ENCODE measurements around the gene RUSC1.

Gene RUSC1

DNA sequence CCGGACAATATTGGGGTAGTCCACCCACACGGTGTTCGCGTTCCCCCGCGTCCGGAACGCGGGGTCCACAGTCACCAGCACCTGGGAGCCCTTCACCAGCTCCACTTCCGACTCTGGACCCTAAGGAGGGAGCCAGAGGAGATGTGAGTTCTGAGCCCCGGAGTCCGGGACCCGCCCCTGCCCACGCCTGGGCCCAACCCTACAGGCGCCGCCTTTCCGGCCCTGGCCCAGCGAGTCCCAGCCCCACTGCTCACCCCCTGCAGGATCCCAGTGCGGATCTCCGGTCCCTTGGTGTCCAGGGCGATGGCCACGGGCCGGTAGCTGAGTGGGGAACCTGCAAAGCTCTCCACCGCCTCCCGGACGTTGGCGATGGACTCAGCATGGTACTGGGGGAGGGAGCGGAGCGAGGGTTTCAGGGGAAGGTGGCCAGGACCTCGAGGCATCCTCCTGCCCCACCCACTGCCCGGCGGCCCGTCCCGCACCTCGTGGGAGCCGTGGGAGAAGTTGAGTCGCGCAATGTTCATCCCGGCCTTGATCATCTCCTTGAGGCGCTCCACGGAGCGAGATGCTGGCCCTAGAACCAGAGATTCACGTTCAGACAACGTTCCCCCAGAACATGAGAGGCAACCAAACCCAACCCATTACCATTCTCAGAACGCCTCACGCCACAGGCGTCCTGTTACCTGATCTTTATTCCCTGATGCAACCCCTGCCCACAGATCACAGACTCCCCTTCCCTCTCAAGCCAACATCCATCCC lies 25.3 kb upstream of the RUSC1 start:
- no peak for DNase-seq

- DNase-seq = no peak
Observed at GRCh38 chr1:155295942-155296267, 24.8 kb upstream of the RUSC1 start.

- no peak for DNase-seq
Observed at GRCh38 chr1:155296661-155297060, 24.0 kb upstream of the RUSC1 start.

- DNase-seq = no peak
Observed at GRCh38 chr1:155297384-155297783, 23.3 kb upstream of the RUSC1 start.

- DNase-seq = no peak
Observed at GRCh38 chr1:155300024-155300423, 20.7 kb upstream of the RUSC1 start.

GRCh38 chr1:155300553-155301329 lies 20.0 kb upstream of the RUSC1 start:
- no peak for DNase-seq

GRCh38 chr1:155301342-155301841 lies 19.3 kb upstream of the RUSC1 start, which contains the start of gene PKLR:
Gene PKLR (minus strand): TSS chr1:155301438. CDS start chr1:155301395, 43 bp downstream.
- DNase-seq = no peak

DNA sequence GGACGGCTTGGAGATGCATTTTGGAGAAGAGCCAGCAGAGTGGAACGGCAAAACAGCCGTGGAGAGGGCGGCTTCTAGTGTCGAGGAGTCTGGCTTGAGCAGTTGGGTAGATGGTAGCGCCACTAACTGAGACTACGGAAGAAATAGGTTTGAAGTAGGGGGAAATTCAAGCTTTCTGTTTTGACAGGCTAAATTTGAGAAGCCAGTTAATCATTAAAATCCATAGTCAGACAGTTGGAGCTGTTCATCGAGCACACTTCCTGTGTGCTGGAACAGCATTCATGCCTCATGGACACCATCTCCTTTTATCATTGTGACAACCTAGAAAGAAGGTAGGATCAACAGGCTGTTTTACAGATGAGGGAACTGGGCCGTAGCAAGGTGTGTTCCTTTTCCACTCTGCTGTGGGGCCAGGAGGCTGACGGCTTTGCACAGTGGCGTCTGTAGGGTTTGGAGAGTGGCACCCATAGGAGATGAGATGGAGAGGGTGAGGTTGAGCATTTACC lies 16.1 kb upstream of the RUSC1 start:
- DNase-seq = no peak

- DNase-seq = no peak
Observed at GRCh38 chr1:155305881-155306391, 14.8 kb upstream of the RUSC1 start.

GRCh38 chr1:155307247-155307740 lies 13.4 kb upstream of the RUSC1 start:
- peak; percentile 23 for DNase-seq

DNA sequence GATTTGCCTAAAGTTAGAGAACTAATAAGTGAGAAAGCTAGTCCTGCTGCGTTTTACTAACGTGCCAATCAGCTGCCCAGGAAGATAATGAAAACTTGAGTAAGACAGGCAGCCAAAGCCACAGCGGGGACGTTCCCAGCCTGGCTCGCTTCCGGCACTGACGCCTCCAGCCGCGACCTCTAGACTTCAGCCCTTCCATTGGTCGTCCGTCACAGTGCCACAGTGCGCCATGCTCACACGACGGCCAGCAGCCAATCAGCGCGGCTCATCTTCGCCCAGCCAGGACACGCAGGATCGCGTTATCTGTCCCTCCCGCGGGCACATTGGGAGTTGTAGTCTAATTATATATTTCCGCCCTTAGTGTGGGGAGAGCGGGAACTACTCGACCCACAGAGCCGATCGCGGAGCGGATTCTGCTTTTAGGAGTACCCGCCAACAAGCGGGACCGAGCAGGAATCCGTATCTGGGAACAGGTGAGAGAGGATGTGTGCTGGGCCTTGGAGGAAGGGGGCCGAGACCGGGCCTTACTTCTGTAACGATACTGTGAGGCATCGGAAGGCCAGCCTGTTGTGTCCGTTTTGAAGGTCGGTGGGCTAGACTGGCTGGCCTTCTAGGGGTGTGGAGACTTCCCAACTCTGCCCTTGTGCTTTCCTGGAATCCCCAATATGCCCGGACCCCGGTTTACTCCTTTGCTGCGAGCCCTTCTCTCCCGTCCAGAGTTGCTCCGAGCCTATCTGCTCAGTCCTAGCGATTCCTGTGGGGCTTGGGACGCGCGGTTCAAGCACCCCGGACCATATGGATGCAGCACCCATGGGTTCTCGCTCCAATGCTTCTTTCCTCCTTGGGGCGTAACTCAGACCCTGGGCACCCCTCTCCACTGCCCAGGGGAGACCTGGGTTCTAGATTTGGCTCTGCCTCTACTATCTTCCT lies 11.9 kb upstream of the RUSC1 start, which contains the start of gene FDPS:
Gene FDPS, plus strand, starts transcription at position 374 of the 930 bp plus-strand sequence. CDS start 924 bp downstream, outside the sequence.
- DNase-seq = peak; percentile 99

DNA sequence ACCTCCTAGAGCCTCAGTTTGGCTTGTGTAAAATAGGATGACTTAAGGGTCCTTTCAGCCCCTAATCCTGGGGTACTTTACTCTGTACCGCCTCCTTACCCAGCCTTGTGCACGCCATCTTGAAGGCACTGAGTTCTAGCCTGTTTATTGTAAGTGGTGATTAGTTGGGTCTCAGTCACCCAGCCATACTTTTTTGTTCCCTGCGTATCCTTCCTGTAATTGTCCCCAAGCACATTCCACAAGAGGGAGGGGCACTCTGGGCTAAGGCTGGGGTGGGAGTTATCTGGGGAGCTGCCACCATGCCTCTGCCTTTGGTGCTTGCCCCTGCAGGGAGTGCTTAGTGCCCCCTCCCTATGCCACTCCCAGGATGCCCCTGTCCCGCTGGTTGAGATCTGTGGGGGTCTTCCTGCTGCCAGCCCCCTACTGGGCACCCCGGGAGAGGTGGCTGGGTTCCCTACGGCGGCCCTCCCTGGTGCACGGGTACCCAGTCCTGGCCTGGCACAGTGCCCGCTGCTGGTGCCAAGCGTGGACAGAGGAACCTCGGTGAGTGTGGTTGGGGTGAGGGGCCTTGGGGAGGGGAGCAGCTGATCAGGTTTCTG lies 11.2 kb upstream of the RUSC1 start:
- no peak for DNase-seq

DNA sequence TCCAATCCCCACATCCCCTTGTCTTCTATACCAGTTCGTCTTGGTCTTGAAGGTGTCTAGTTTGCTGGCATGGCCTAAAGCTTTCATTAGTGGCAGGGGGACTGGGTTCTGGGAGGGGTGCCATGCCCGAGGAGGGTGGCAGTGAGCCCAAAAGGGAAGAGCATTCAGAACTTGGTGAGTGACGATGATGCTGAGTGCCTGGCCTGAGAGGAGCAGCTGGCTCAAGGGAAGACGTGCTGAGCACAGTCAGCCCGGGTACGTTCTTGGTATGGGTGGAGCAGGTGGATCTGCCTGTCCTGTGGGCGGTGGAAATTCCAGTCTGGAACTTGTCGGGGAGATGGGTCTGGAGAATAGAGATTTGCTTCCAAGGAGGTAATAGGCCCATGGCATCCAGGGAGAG lies 7.4 kb upstream of the RUSC1 start:
- no peak for DNase-seq

GRCh38 chr1:155316922-155317321 lies 3.8 kb upstream of the RUSC1 start:
- DNase-seq = no peak

DNA sequence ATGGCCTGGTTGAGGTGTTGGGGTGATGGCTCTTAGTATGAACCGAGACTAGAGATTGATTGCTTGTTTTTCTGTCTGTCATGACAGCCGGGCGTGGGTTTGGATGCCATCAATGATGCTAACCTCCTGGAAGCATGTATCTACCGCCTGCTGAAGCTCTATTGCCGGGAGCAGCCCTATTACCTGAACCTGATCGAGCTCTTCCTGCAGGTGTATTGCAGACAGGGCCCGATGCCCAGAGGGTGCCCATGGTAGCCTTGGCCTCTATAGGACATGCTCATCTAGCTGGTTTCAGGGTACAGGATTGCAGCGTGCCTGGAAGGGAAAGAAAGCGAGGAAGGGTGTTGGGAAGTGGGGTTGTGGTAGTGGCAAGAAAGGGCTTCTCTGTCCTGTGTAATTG lies 2.6 kb upstream of the RUSC1 start:
- DNase-seq = no peak

GRCh38 chr1:155319536-155319935 lies 1.2 kb upstream of the RUSC1 start:
- DNase-seq = no peak

DNA sequence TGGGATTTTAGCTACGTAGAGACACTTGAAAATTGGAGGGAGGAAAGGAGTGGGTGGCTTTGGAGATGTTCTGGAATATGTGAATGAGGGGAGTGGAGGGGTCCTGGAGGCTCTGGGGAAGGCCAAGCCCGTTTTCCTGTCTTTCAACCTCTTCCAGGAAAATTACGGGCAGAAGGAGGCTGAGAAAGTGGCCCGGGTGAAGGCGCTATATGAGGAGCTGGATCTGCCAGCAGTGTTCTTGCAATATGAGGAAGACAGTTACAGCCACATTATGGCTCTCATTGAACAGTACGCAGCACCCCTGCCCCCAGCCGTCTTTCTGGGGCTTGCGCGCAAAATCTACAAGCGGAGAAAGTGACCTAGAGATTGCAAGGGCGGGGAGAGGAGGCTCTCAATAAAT lies 442 bp upstream of the RUSC1 start:
- no peak for DNase-seq

DNA sequence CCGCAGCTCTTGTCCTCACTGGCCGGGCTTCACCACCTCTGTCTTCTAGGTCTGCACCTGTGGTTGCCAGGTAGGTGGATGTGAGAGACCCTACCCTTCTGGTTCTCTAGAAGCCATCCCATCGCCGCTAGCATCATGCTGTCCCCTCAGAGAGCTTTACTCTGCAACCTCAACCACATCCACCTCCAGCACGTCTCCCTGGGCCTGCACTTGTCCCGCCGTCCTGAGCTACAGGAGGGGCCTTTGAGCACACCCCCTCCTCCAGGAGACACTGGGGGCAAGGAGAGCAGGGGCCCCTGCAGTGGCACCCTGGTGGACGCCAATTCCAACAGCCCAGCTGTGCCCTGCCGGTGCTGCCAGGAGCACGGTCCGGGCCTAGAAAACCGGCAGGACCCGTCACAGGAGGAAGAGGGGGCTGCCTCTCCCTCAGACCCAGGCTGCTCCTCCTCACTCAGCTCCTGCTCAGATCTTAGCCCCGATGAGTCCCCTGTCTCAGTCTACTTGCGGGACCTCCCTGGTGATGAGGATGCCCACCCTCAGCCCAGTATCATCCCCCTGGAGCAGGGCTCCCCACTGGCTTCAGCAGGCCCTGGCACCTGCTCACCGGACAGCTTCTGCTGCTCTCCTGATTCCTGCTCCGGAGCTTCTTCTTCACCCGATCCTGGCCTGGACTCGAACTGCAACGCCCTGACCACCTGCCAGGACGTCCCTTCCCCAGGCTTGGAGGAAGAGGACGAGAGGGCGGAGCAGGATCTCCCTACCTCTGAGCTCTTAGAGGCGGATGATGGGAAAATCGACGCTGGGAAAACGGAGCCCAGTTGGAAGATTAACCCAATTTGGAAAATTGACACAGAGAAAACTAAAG lies 1.2 kb downstream of the RUSC1 start:
- no peak for DNase-seq

GRCh38 chr1:155322571-155322952 lies 1.9 kb downstream of the RUSC1 start:
- DNase-seq = no peak

GRCh38 chr1:155322953-155323728 lies 2.4 kb downstream of the RUSC1 start:
- DNase-seq = peak; percentile 83

All from CD4-positive, alpha-beta T cell treated with Interleukin-21 for 1 hour (primary cell).